HT-29 (cell line): ENCODE measurements around the gene NRXN3. TPM values are rescaled to one million over a fixed set of nuclear protein-coding genes. Genes with fewer than 3 reads are reported as not detected.

Experiments
- DNase-seq: peaks from one replicate; pipeline ENCODE4 v3.0.0-alpha.2; 2015; ENCODE audit warnings: low spot score
- total RNA-seq: library from RNA; depleted of rRNA; stranded (reverse); fragments of >200 nt; shearing (Covaris generic); gene quantifications from 2 replicates; pipeline ENCODE4 v1.2.3, GENCODE V29; 2014

NRXN3 gene
- total RNA-seq, 1 experiment from 2014 or later: not detected

DNA sequence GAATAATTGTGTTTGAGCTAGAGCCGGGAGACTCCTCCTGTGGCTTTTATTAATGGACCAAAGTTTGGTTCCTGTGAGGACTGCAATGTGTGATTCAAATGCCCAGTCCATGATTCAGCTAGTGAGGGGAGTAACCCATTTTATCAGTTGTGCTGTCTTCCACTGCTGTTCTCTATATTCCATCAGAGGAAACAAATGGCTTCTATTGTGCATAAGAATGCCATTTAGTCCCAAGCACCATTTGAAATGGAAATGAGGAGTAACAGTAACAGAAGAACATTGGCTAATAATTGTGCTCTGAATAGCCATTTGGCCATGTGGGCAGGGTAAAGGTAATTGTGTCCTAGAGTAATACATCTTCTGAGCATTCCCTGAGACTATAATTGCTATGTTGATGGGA is 1398.4 kb downstream of the NRXN3 start:
- DNase-seq: no peak

GRCh38 chr14:79569072-79569471 is 1398.9 kb downstream of the NRXN3 start:
- DNase-seq: no peak

DNA sequence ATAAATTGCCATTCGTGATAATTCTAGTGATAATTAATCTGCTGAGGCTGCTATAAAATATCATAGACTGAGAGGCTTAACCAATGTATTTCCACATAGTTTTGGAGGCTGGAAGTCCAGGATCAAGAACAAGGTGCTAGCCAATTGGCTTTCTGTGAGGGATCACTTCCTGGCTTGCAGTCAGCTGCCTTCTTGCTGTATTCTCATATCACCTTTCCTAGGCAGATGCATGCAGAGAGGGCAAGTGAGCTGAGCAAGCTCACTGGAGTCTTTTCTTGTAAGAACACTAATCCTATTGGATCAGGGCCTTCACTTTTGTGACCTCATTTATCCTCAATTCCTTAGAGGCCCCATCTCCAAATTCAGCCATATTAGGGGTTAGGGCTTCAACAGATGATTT is 1400.5 kb downstream of the NRXN3 start:
- DNase-seq: no peak

DNA sequence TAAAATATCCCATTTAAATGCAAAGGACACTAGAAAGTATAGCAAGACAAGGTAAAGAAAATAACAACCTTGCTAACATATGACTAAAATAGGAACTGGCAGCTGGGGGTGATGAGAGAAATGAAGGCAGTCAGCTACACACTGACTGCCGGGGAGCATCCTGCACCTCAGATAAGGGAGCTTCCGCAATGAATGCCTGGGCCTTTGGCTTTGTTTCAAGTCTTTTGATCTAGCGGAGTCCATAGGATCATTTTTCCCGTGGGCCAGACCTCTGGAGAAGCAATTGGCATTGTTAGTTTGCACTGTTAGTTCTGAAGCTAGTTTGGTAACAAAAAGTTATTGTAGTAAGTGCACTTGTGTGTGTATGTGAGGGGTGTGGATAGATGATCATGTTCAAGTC is 1401.2 kb downstream of the NRXN3 start:
- no peak for DNase-seq

DNA sequence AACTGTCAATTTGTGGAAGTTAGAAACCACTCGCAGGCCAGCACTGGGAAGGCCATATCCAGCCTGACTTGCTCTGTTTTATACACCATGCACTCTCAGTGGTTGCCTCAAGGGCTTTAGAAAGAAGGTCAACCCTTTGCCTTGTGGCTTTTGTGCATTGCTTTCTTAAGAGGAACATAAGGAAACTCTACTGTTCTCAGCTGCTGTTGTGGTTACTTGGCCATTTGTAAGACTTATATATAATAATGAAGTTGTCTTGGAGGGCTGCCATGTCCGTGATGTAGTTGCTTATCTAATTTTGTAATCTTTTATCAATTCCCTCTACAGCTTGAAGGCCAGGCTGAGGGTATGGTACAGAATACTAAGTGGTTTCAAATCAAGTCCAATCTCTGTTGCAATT is 1403.3 kb downstream of the NRXN3 start:
- DNase-seq: no peak

- DNase-seq: no peak
These were observed 1404.9 kb downstream of the NRXN3 start for GRCh38 chr14:79575032-79575431.

- DNase-seq: no peak
These were observed 1406.3 kb downstream of the NRXN3 start for GRCh38 chr14:79576424-79576823.

DNA sequence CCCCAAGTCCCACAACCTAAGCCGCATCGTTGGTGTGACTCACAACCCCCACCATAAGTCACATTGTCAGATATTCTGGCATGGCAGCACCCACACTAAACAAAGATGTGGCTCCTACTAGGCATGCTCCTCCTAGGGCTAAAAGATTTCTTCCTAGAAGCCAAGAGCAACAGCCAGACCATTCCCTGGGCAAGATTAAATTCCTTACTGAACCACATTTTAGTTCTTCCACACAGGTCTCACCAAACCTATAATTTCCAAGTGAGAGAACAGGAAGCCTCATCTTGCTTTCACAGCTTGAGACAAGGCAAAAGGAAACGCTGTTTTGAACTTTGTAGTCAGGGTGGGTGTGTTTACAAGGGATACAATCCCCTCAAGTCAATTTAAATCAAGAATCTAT is 1408.3 kb downstream of the NRXN3 start:
- DNase-seq: no peak

- DNase-seq: no peak
These were observed 1410.2 kb downstream of the NRXN3 start for GRCh38 chr14:79580414-79580813.

DNA sequence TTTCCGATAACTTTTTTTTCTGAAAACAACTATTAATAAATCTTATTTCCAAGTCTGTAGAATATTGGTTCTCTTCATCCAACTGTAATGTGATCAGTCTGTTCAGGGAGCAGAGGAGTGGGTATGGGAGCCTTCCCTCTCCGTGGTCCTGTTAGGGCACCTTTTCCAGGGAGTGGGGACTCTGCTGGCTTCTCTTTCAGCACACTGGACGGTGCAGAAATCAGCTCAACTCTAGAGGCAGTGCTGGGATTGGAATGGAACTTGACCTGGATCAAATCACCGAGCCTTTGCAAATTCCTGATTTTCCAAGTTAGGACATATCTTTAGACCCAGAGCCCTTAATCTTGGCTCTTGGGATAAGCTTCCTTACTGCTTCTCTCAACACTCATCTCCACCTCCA is 1410.7 kb downstream of the NRXN3 start:
- DNase-seq: no peak

DNA sequence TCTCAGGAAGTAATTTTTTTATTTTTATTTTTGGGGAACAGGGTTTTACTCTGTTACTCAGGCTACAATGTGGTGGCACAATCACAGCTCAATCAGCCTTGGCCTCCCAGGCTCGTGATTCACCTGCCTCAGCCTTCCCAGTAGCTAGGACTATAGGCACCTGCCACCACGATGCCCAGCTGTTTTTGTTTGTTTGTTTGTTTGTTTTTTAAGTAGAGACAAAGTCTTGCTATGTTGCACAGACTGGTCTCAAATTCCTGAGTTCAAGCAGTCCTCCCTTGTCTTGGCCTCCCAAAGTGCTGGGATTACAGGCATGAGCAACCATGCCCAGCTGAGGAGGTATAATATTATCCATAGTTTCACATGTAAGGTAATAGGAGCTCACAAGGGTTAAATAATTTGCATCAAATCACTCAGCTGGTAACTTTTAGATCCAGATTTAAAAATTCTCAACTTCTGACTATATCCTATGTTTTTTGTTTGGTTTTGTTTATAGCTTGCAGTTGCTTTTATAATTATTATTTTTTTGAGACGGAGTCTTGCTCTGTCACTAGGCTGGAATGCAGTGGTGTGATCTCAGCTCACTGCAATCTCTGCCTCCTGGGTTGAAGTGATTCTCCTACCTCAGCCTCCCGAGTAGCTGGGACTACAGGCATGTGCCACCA is 1411.9 kb downstream of the NRXN3 start:
- DNase-seq: no peak

DNA sequence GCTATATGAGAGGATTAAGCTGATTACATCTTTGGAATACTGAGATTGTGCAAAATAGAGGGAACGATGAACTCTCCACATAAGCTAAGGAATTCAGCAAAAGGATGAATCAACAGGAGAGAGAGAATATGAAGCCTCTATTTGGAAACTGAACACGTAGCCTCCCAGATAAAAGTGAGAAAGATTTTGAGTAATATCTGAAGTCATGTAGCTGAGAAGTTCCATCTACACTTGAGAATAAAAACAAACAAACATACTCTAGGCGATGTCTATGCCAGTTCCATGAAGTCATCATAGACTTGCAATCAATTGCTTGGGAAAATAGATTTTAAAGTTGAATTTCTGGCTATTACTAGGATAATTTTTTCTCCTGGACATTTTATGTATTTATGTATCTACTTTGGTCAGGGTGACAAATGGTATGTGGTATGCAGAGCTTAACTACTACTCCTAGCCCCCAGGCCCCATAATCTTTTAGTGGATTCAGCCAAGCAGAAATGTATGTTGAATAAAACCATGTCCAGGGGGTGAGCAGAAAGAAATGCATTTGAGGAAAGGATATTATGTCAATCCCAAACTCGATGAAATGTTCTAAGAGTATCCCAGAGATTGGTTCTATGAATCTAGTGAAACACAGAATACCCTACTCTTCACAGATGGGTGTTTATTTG is 1413.7 kb downstream of the NRXN3 start:
- no peak for DNase-seq

- DNase-seq: no peak
These were observed 1414.5 kb downstream of the NRXN3 start for GRCh38 chr14:79584679-79585078.

GRCh38 chr14:79585845-79586244 is 1415.7 kb downstream of the NRXN3 start:
- DNase-seq: no peak

DNA sequence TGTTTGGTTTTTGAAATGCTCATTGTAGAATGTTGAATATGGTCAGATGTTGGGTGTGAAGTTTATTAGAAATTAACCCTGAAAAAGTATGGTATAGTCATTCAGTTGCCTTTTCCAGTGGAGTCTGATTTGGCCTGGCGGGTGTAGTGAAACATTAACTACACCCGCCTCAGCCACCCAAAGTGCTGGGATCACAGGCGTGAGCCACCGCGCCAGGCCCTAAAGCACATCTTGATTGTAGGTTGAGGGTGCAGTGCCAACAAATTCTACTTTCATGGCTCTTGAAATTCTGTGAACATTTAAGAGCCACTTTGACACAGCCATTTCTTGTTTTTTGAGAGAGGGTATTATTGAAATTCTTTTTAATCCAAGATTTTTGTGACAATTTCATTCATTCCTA is 1416.2 kb downstream of the NRXN3 start:
- no peak for DNase-seq

DNA sequence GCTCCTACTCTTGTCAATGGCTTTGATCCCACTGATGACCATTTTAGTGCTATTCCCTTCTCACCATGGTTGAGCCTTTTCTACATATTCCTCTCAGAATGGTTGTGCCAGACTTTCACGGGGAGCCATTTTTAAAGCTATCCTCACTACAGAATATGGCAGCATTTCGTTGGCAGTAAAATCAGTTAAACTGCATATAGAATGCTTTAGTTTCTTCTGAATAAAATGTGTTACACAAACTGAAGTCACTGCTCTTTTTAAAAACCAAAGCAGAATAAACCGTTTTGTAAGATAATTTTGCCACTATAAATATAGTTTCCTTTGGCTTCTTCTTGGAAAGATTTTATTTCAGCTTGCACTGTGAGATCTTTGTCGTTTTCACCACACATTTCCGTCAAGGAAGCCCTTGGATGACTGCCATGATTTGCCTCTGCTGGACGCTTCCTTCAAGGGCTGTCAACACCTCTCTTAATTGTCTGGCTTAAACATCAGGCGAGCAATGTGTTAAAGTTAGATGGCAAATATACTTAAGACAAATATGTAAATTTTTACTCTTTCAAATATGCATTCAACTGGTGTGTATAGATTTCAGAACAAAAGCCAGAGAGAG is 1416.9 kb downstream of the NRXN3 start:
- DNase-seq: no peak

GRCh38 chr14:79587875-79588274 is 1417.7 kb downstream of the NRXN3 start:
- no peak for DNase-seq

DNA sequence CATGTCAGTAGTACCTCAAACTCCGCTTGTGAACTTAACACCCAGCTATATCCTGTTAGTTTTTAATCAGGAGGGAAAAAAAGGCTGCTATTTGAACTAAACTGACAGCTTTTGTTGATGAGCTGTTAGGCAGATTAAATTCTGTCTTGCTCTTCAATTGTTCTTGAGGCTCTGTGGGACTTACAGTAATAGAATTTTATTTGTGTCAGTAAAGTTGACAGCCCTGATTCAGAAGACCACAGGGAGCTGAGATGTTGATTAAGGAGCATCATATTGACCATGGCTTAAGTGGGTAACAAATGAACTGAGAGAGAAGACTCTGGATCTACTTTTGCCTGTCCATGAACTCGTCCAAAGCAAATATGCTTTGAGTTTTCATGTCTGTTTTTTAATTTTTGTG is 1418.2 kb downstream of the NRXN3 start:
- no peak for DNase-seq

- no peak for DNase-seq
These were observed 1426.4 kb downstream of the NRXN3 start for GRCh38 chr14:79596551-79596950.

GRCh38 chr14:79597566-79597965 is 1427.4 kb downstream of the NRXN3 start:
- no peak for DNase-seq

- no peak for DNase-seq
These were observed 1428.2 kb downstream of the NRXN3 start for GRCh38 chr14:79598339-79598738.

- DNase-seq: no peak
These were observed 1429.1 kb downstream of the NRXN3 start for GRCh38 chr14:79599239-79599638.

DNA sequence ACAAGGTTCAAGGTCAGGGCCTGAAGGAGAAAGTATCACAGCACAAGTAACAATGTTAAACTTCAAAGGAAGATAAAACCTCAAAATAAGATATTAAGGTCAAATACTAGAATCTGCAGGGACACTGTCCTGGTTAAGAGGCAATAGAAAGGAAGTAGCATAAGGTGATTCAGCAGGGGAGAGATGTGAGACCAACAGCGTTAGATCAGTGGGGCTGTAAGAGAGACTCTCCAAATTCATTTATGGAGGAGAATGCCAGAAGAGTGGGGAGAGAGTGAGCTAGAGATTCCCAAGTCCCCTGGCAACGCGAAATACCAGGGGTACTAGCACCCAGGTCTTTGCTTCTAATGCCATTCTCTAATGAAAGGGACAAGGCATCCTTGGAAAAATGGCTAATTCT is 1430.2 kb downstream of the NRXN3 start:
- no peak for DNase-seq
